HG03354 (cell line): Measurements from ENCODE around the gene DDN.

Source experiments
- ATAC-seq: cut with Tn5 transposase; IDR thresholded peaks from one replicate; pipeline ENCODE4 v1.9.1; 2021; ENCODE audit warnings: mild to moderate bottlenecking; ENCODE audit not compliant: unreplicated experiment, poor library complexity, severe bottlenecking

DDN gene

GRCh38 chr12:48999371-49000131 lies at the start of gene DDN:
TSS of gene DDN (minus strand) at chr12:48999375. CDS start at chr12:48999287, 88 bp downstream.
- ATAC-seq, result peak; percentile 49

- no peak for ATAC-seq
Measured at GRCh38 chr12:49048953-49049352, 49.8 kb upstream of the DDN start.

GRCh38 chr12:49046129-49046895 lies 47.1 kb upstream of the DDN start:
- ATAC-seq, result no peak

GRCh38 chr12:49044660-49045059 lies 45.5 kb upstream of the DDN start:
- no peak for ATAC-seq

- ATAC-seq, result no peak
Measured at GRCh38 chr12:49043856-49044258, 44.7 kb upstream of the DDN start.

GRCh38 chr12:49043241-49043640 lies 44.1 kb upstream of the DDN start:
- ATAC-seq, result no peak

- no peak for ATAC-seq
Measured at GRCh38 chr12:49041881-49042484, 42.8 kb upstream of the DDN start.

GRCh38 chr12:49041036-49041880 lies 42.1 kb upstream of the DDN start:
- ATAC-seq, result no peak

GRCh38 chr12:49040364-49040855 lies 41.2 kb upstream of the DDN start:
- ATAC-seq, result no peak

- no peak for ATAC-seq
Measured at GRCh38 chr12:49039421-49040363, 40.5 kb upstream of the DDN start.

GRCh38 chr12:49038291-49038955 lies 39.2 kb upstream of the DDN start:
- ATAC-seq, result no peak

GRCh38 chr12:49037947-49038237 lies 38.7 kb upstream of the DDN start:
- no peak for ATAC-seq

GRCh38 chr12:49037111-49037946 lies 38.2 kb upstream of the DDN start:
- no peak for ATAC-seq

GRCh38 chr12:49036029-49036428 lies 36.9 kb upstream of the DDN start:
- no peak for ATAC-seq

GRCh38 chr12:49034286-49034622 lies 35.1 kb upstream of the DDN start:
- ATAC-seq, result no peak

GRCh38 chr12:49033611-49034285 lies 34.6 kb upstream of the DDN start:
- no peak for ATAC-seq
